AG04450 (cell line): Measurements from ENCODE around the gene MAP2K2. TPM values are rescaled to one million over a fixed set of nuclear protein-coding genes. Genes with fewer than 3 reads are reported as not detected.

ENCODE experiments used
- CTCF ChIA-PET: fragments of 300-600, 350-600 bp; formaldehyde crosslinking; extraction: SDS; loops from one replicate; lab custom pipeline; 2022; ENCODE audit warnings: antibody characterized with exemption, inconsistent platforms; lab: Charles Lee
- POLR2A ChIA-PET: fragments of 350-600 bp; formaldehyde crosslinking; extraction: SDS; loops from one replicate; lab custom pipeline; 2021; ENCODE audit warnings: antibody characterized with exemption, inconsistent platforms; lab: Yijun Ruan, JAX
- DNase-seq: peaks from one replicate; pipeline ENCODE4 v3.0.0-alpha.2; 2011; ENCODE audit warnings: low read depth, low spot score
- H3K27ac ChIP-seq: one replicate; pipeline ENCODE4 v1.5.1; 2012; ENCODE audit warnings: low read depth, low read length, control low read depth
- H3K27me3 ChIP-seq: one replicate; pipeline ENCODE4 v1.6.0; 2012; ENCODE audit warnings: low read length; ENCODE audit not compliant: control insufficient read depth, insufficient read depth
- H3K4me3 ChIP-seq: 2 replicates; pipeline ENCODE4 v1.5.1; 2011; ENCODE audit warnings: mild to moderate bottlenecking, low read depth, low read length, control low read depth
- H3K9me3 ChIP-seq: 2 replicates; pipeline ENCODE4 v1.5.1; 2012; ENCODE audit warnings: low read length; ENCODE audit not compliant: control insufficient read depth, insufficient read depth
- polyA plus RNA-seq: library from polyadenylated mRNA; depleted of rRNA; stranded (reverse); fragments of >200 nt; gene quantifications from 2 replicates; pipeline ENCODE4 v1.2.3, GENCODE V29; 2011
- TF ChIP-seq, protein P1 (sequence below): IDR thresholded peaks from 2 replicates; pipeline ENCODE4 v1.5.1; 2011; ENCODE audit warnings: low read depth, low read length, control low read depth, inconsistent platforms

Gene MAP2K2
- polyA plus RNA-seq, 1 experiment: 65.1 TPM

DNA sequence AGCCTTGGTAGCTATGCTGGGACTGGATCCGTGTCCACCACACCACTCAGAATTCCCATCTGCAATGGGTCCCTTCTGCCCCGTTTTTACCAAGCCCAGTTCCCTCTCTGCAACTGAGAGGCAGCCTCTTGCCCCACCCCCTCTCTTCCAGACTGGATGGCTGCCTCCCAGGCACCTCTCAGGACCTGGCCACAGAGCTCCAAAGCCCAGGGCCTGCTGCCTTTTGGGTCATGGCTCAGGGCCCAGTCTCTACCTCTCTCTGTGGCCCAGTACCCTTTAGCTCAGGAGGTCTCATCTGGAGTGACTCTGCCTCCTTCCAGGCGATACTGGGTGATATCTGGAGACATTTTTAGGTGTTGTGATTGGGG, 46.9 kb downstream of the MAP2K2 start:
- no peak for DNase-seq
- Histone ChIP-seq H3K9me3 (no peaks in the 10 kb centered on the region), H3K4me3 (no peak overlapping the region), H3K27me3 (no peaks in the 10 kb centered on the region), H3K27ac (no peak overlapping the region)
- ChIA-PET POLR2A (interaction anchor here (0.6 to 0.7 kb wide), 4 partner anchors 40 to 420 kb away, joined by 3 to 11 read pairs (median 5); no protein-coding TSS in a partner anchor), CTCF (interaction anchor here (0.6 kb wide), 1 partner anchor 89 kb away, joined by 3 read pairs; no protein-coding TSS in a partner anchor)
- TF ChIP-seq, protein P1, sequence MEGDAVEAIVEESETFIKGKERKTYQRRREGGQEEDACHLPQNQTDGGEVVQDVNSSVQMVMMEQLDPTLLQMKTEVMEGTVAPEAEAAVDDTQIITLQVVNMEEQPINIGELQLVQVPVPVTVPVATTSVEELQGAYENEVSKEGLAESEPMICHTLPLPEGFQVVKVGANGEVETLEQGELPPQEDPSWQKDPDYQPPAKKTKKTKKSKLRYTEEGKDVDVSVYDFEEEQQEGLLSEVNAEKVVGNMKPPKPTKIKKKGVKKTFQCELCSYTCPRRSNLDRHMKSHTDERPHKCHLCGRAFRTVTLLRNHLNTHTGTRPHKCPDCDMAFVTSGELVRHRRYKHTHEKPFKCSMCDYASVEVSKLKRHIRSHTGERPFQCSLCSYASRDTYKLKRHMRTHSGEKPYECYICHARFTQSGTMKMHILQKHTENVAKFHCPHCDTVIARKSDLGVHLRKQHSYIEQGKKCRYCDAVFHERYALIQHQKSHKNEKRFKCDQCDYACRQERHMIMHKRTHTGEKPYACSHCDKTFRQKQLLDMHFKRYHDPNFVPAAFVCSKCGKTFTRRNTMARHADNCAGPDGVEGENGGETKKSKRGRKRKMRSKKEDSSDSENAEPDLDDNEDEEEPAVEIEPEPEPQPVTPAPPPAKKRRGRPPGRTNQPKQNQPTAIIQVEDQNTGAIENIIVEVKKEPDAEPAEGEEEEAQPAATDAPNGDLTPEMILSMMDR: no peak

DNA sequence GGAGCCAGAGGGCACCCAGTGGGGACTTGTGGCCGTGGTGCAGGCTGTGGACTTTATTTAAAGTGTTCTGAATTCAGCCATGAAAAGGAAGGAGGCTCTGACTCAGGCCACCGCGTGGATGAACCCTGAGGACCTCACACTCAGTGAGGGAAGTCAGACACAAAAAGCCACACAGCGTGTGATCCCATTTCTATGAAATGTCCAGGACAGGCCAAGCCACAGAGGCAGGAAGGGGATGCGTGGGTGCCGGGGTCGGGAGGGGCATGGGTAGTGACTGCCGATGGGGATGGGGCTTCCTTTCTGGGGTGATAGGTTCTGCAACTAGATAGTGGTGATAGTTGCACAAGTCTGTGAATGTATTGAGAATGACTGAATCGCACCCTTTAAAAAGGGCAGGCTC, 48.5 kb downstream of the MAP2K2 start:
- TF ChIP-seq, protein P1: no peak
- Histone ChIP-seq H3K27ac (no peak overlapping the region), H3K4me3 (no peak overlapping the region), H3K27me3 (no peaks in the 10 kb centered on the region), H3K9me3 (no peaks in the 10 kb centered on the region)
- CTCF ChIA-PET: interaction anchor here (0.7 kb wide), 1 partner anchor 88 kb away, joined by 13 read pairs; no protein-coding TSS in a partner anchor
- DNase-seq: no peak
- POLR2A ChIA-PET: no interaction called here

DNA sequence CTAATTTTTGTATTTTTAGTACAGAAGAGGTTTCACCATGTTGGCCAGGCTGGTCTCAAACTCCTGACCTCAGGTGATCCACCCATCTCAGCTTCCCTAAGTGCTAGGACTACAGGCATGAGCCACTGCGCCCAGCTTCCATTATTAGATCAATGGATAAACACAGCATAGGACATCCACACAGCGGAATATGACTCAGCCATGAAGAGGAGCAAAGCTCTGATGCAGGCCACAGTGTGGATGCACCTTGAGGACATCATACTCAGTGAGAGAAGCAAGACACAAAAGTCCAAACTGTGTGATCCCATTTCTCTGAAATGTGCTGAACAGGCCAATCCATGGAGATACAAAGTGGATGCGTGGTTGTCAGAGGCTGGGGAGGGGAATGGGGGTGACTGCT, 52.3 kb downstream of the MAP2K2 start:
- TF ChIP-seq, protein P1: no peak
- POLR2A ChIA-PET: no interaction called here
- Histone ChIP-seq H3K4me3 (no peak overlapping the region), H3K27me3 (no peaks in the 10 kb centered on the region), H3K27ac (no peak overlapping the region), H3K9me3 (no peaks in the 10 kb centered on the region)
- CTCF ChIA-PET: no interaction called here
- no peak for DNase-seq

DNA sequence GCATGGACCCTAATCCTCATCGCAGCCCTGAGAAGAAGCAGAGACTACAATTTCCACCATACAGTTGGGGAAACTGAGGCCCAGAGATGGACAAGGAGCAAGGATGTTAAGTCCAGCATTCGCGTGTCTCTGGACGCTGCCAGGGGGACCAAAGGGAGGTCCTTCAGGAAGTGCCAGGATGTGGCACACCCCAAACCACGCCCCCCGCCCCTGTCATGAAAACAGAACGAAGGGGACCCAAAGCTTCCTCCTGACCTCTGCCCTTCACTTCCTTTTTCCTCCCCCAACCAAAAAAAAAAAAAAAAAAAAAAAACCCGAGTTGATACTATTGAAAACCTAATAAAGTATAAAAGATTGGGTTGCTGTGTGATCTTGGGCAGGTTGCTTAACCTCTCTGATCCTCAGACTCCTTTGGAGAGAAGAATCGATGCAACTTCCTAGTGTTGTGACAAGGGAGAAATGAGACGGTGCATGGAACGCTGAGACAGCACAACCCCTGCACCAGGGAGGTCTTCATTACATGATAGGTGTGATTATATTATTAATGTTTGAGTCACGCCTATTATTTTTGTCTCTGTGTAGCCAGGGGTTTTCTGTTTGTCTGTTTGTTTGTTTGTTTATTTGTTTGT, 54.5 kb downstream of the MAP2K2 start:
- Histone ChIP-seq H3K9me3 (no peaks in the 10 kb centered on the region; the same call in 1 of the 2 replicates), H3K27ac (no peak overlapping the region), H3K4me3 (no peak overlapping the region), H3K27me3 (no peaks in the 10 kb centered on the region)
- TF ChIP-seq, protein P1: no peak
- DNase-seq: no peak
- ChIA-PET POLR2A (no interaction called here), CTCF (no interaction called here)
